ENCODE results near the gene PIK3R5. TPM values are rescaled to one million over a fixed set of nuclear protein-coding genes. Genes with fewer than 3 reads are reported as not detected.

The PIK3R5 gene
- total RNA-seq, 1 experiment from 2014 or later = 0.09 TPM

GRCh38 chr17:8957721-8958120 lies 7.8 kb downstream of the PIK3R5 start:
- no TSS peak for BruUV-seq (replicated peaks)
- intact Hi-C loops (cut with micrococcal nuclease; ENCODE audit: unreplicated experiment) = no loop called here
- H3K27ac ChIP-seq (ENCODE audit: low read depth, low read length, poor library complexity, severe bottlenecking) = no peak overlapping the region
- no peaks in the 10 kb centered on the region for H3K4me1 ChIP-seq (ENCODE audit: insufficient read depth, low read length, poor library complexity, severe bottlenecking)
- TF ChIP-seq EZH2 (IDR thresholded peaks at IDR 0.05; ENCODE audit: borderline replicate concordance, low read depth, low read length, poor library complexity, severe bottlenecking) (no peak), CTCF (conservative IDR thresholded peaks at IDR 0.05; ENCODE audit: low read depth, low read length) (no peak)
- DNase-seq (ENCODE audit: low spot score) = no peak
- POLR2A ChIA-PET (ENCODE audit: low non-redundant PET) = no interaction called here
- CTCF ChIA-PET = no interaction called here
- no peaks in the 10 kb centered on the region for H3K36me3 ChIP-seq (ENCODE audit: insufficient read depth, low read length, poor library complexity, severe bottlenecking)
- peaks cover 18% of the 10 kb centered on the region for H3K27me3 ChIP-seq (replicated peaks; ENCODE audit: insufficient read depth, low read depth, low read length, poor library complexity)
- H3K4me3 ChIP-seq (ENCODE audit: low read depth, low read length, poor library complexity, severe bottlenecking) = no peak overlapping the region
- no peaks in the 10 kb centered on the region for H3K9me3 ChIP-seq (ENCODE audit: low read depth, low read length, poor library complexity, severe bottlenecking)

GRCh38 chr17:8956465-8956902 lies 9.0 kb downstream of the PIK3R5 start:
- TF ChIP-seq CTCF (conservative IDR thresholded peaks at IDR 0.05; ENCODE audit: low read depth, low read length) (no peak), EZH2 (IDR thresholded peaks at IDR 0.05; ENCODE audit: borderline replicate concordance, low read depth, low read length, poor library complexity, severe bottlenecking) (no peak)
- Histone ChIP-seq H3K4me1 (ENCODE audit: insufficient read depth, low read length, poor library complexity, severe bottlenecking) (no peaks in the 10 kb centered on the region), H3K27me3 (replicated peaks; ENCODE audit: insufficient read depth, low read depth, low read length, poor library complexity) (peaks cover 18% of the 10 kb centered on the region), H3K27ac (ENCODE audit: low read depth, low read length, poor library complexity, severe bottlenecking) (no peak overlapping the region), H3K4me3 (ENCODE audit: low read depth, low read length, poor library complexity, severe bottlenecking) (no peak overlapping the region), H3K36me3 (ENCODE audit: insufficient read depth, low read length, poor library complexity, severe bottlenecking) (no peaks in the 10 kb centered on the region), H3K9me3 (ENCODE audit: low read depth, low read length, poor library complexity, severe bottlenecking) (no peaks in the 10 kb centered on the region)
- DNase-seq (ENCODE audit: low spot score) = no peak
- intact Hi-C loops (cut with micrococcal nuclease; ENCODE audit: unreplicated experiment) = no loop called here
- ChIA-PET CTCF (no interaction called here), POLR2A (ENCODE audit: low non-redundant PET) (no interaction called here)
- no TSS peak for BruUV-seq (replicated peaks)

- CTCF ChIA-PET = no interaction called here
- POLR2A ChIA-PET (ENCODE audit: low non-redundant PET) = no interaction called here
- Histone ChIP-seq H3K9me3 (ENCODE audit: low read depth, low read length, poor library complexity, severe bottlenecking) (no peaks in the 10 kb centered on the region), H3K27ac (ENCODE audit: low read depth, low read length, poor library complexity, severe bottlenecking) (no peak overlapping the region), H3K27me3 (replicated peaks; ENCODE audit: insufficient read depth, low read depth, low read length, poor library complexity) (peaks cover 19% of the 10 kb centered on the region), H3K4me1 (ENCODE audit: insufficient read depth, low read length, poor library complexity, severe bottlenecking) (no peaks in the 10 kb centered on the region), H3K4me3 (ENCODE audit: low read depth, low read length, poor library complexity, severe bottlenecking) (no peak overlapping the region), H3K36me3 (ENCODE audit: insufficient read depth, low read length, poor library complexity, severe bottlenecking) (no peaks in the 10 kb centered on the region)
- no peak for DNase-seq (ENCODE audit: low spot score)
- intact Hi-C loops (cut with micrococcal nuclease; ENCODE audit: unreplicated experiment) = no loop called here
- BruUV-seq (replicated peaks) = no TSS peak
- TF ChIP-seq CTCF (conservative IDR thresholded peaks at IDR 0.05; ENCODE audit: low read depth, low read length) (no peak), EZH2 (IDR thresholded peaks at IDR 0.05; ENCODE audit: borderline replicate concordance, low read depth, low read length, poor library complexity, severe bottlenecking) (no peak)
These were observed 10.2 kb downstream of the PIK3R5 start for GRCh38 chr17:8955021-8955959.

Data from A673 (cell line).